ENCODE measurements around the gene KRTAP19-7.

Gene KRTAP19-7

DNA sequence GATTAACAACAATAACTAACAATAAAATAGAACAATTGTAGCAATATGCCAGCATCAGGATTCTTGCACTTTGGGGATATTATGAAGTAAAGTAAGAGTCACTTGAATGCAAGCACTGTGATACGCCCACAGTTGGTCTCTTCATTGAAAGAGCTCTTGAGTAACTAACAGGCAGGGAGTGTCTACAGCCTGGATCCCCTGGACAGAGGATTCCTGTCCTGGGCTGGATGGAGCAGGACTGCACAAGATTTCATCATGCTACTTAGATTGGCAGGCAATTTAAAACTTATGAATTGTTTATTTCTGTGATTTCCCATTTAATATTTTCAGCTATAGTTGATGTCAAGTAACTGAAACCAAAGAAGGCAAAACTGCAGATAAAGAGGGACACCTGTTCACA, 45.4 kb downstream of the KRTAP19-7 start:
- no peak for DNase-seq
- TF ChIP-seq, protein P1, sequence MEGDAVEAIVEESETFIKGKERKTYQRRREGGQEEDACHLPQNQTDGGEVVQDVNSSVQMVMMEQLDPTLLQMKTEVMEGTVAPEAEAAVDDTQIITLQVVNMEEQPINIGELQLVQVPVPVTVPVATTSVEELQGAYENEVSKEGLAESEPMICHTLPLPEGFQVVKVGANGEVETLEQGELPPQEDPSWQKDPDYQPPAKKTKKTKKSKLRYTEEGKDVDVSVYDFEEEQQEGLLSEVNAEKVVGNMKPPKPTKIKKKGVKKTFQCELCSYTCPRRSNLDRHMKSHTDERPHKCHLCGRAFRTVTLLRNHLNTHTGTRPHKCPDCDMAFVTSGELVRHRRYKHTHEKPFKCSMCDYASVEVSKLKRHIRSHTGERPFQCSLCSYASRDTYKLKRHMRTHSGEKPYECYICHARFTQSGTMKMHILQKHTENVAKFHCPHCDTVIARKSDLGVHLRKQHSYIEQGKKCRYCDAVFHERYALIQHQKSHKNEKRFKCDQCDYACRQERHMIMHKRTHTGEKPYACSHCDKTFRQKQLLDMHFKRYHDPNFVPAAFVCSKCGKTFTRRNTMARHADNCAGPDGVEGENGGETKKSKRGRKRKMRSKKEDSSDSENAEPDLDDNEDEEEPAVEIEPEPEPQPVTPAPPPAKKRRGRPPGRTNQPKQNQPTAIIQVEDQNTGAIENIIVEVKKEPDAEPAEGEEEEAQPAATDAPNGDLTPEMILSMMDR (IDR thresholded peaks at IDR 0.05; ENCODE audit: low read depth, low read length) = no peak
- Histone ChIP-seq H3K27me3 (ENCODE audit: insufficient read depth, low read depth, severe bottlenecking) (peaks cover 81% of the 10 kb centered on the region), H3K4me3 (ENCODE audit: low read depth, low read length) (no peak overlapping the region), H3K9me3 (ENCODE audit: severe bottlenecking) (no peaks in the 10 kb centered on the region), H3K36me3 (no peaks in the 10 kb centered on the region), H3K27ac (no peak overlapping the region)
